ENCODE results near the gene GPRIN3.

The GPRIN3 gene

GRCh38 chr4:89222170-89222569 lies 85.4 kb downstream of the GPRIN3 start:
- no peak for TF ChIP-seq CTCF (IDR thresholded peaks at IDR 0.05; ENCODE audit: insufficient read depth, missing control alignments)
- DNase-seq (ENCODE audit: insufficient read length, low spot score) (no peak), FAIRE-seq (no peak)

GRCh38 chr4:89221167-89221867 lies 86.3 kb downstream of the GPRIN3 start:
- FAIRE-seq (no peak), DNase-seq (ENCODE audit: insufficient read length, low spot score) (no peak)
- TF ChIP-seq CTCF (IDR thresholded peaks at IDR 0.05; ENCODE audit: insufficient read depth, missing control alignments), result no peak

- no peak for TF ChIP-seq CTCF (IDR thresholded peaks at IDR 0.05; ENCODE audit: insufficient read depth, missing control alignments)
- DNase-seq (ENCODE audit: insufficient read length, low spot score), result no peak
- FAIRE-seq, result no peak
These were observed 89.0 kb downstream of the GPRIN3 start for GRCh38 chr4:89218587-89218986.

GRCh38 chr4:89217604-89218003 lies 90.0 kb downstream of the GPRIN3 start:
- TF ChIP-seq CTCF (IDR thresholded peaks at IDR 0.05; ENCODE audit: insufficient read depth, missing control alignments), result no peak
- no peak for DNase-seq (ENCODE audit: insufficient read length, low spot score)
- FAIRE-seq, result no peak

GRCh38 chr4:89216866-89217265 lies 90.7 kb downstream of the GPRIN3 start:
- no peak for TF ChIP-seq CTCF (IDR thresholded peaks at IDR 0.05; ENCODE audit: insufficient read depth, missing control alignments)
- FAIRE-seq, result no peak
- no peak for DNase-seq (ENCODE audit: insufficient read length, low spot score)

GRCh38 chr4:89216422-89216821 lies 91.2 kb downstream of the GPRIN3 start:
- no peak for TF ChIP-seq CTCF (IDR thresholded peaks at IDR 0.05; ENCODE audit: insufficient read depth, missing control alignments)
- DNase-seq (ENCODE audit: insufficient read length, low spot score) (no peak), FAIRE-seq (no peak)

GRCh38 chr4:89215736-89216135 lies 91.9 kb downstream of the GPRIN3 start:
- DNase-seq (ENCODE audit: insufficient read length, low spot score), result no peak
- TF ChIP-seq CTCF (IDR thresholded peaks at IDR 0.05; ENCODE audit: insufficient read depth, missing control alignments), result no peak
- no peak for FAIRE-seq
